Chondrocyte (in vitro differentiated cells): Measurements from ENCODE around the gene ARHGAP28. TPM values are rescaled to one million over a fixed set of nuclear protein-coding genes. Genes with fewer than 3 reads are reported as not detected.
A peak's percentile ranks its signal among the peaks of the same experiment; 100 is the strongest.

Experiments
- DNase-seq: peaks from one replicate; pipeline ENCODE4 v3.0.0; 2021; ENCODE audit warnings: mixed read lengths, low spot score
- H3K27ac Mint-ChIP-seq: one replicate; pipeline ENCODE4 v1.8.0; 2021; ENCODE audit warnings: mild to moderate bottlenecking, moderate library complexity, mixed read lengths; ENCODE audit not compliant: unreplicated experiment
- H3K27me3 Mint-ChIP-seq: 2 replicates; pipeline ENCODE4 v1.8.0; 2021; ENCODE audit warnings: low read depth, mixed read lengths
- H3K36me3 Mint-ChIP-seq: 2 replicates; pipeline ENCODE4 v1.8.0; 2021; ENCODE audit warnings: low read depth, mixed read lengths
- H3K4me1 Mint-ChIP-seq: 2 replicates; pipeline ENCODE4 v1.8.0; 2021; ENCODE audit warnings: low read depth, mild to moderate bottlenecking, mixed read lengths
- H3K4me3 Mint-ChIP-seq: one replicate; pipeline ENCODE4 v1.8.0; 2021; ENCODE audit warnings: mild to moderate bottlenecking, moderate library complexity, mixed read lengths; ENCODE audit not compliant: unreplicated experiment
- H3K9me3 Mint-ChIP-seq: 2 replicates; pipeline ENCODE4 v1.8.0; 2021; ENCODE audit warnings: low read depth, mixed read lengths
- CTCF ChIP-seq: fragments of 200-600 bp; sonication (generic); IDR thresholded peaks from 2 replicates; pipeline ENCODE4 v1.5.0; 2021; ENCODE audit warnings: antibody characterized with exemption, mild to moderate bottlenecking, moderate library complexity
- long read RNA-seq: library from polyadenylated mRNA; stranded (forward); transcript quantifications from one replicate; pipeline ENCODE4 v2.0.0, GENCODE V29; 2021
- total RNA-seq: library from RNA; stranded (reverse); gene quantifications from 3 replicates; pipeline ENCODE4 v1.2.1, GENCODE V29; 2021

The ARHGAP28 gene
- 17.9 to 25.1 TPM (median 18.1 TPM) in 3 replicates for total RNA-seq
- long read RNA-seq, transcript ARHGAP28-203 (18 exons, 2,295 nt) = major isoform, 13 of 17 reads
- long read RNA-seq, partial matches to known transcripts = 0 of 17 reads
- long read RNA-seq, other reads (novel, unspliced or antisense) = 4 of 17 reads

- no peaks in the 10 kb centered on the region for H3K27me3 Mint-ChIP-seq
- H3K27ac Mint-ChIP-seq = peak within 1 kb of the TSS; percentile 99
- H3K4me3 Mint-ChIP-seq = peak within 1 kb of the TSS; percentile 94
- TF ChIP-seq CTCF = peak; percentile 74
- DNase-seq = peak; percentile 97
- peaks cover 50% of the 10 kb centered on the region for H3K4me1 Mint-ChIP-seq
- H3K9me3 Mint-ChIP-seq = no peaks in the 10 kb centered on the region
- no peaks in the 10 kb centered on the region for H3K36me3 Mint-ChIP-seq
Observed at GRCh38 chr18:6729247-6730091, at the start of gene ARHGAP28. TSS of gene ARHGAP28 (plus strand) at chr18:6729716. CDS start at chr18:6729822, 106 bp downstream.

GRCh38 chr18:6681331-6681875 is 48.1 kb upstream of the ARHGAP28 start:
- Mint-ChIP-seq H3K36me3 (no peaks in the 10 kb centered on the region), H3K27me3 (no peaks in the 10 kb centered on the region), H3K27ac (no peak overlapping the region), H3K4me3 (no peak overlapping the region), H3K9me3 (no peaks in the 10 kb centered on the region), H3K4me1 (peaks cover 9% of the 10 kb centered on the region)
- no peak for TF ChIP-seq CTCF
- DNase-seq = no peak

GRCh38 chr18:6682437-6683111 is 46.9 kb upstream of the ARHGAP28 start:
- no peak for TF ChIP-seq CTCF
- H3K4me3 Mint-ChIP-seq = no peak overlapping the region
- no peaks in the 10 kb centered on the region for H3K27me3 Mint-ChIP-seq
- H3K9me3 Mint-ChIP-seq = no peaks in the 10 kb centered on the region
- H3K27ac Mint-ChIP-seq = no peak overlapping the region
- no peak for DNase-seq
- no peaks in the 10 kb centered on the region for H3K36me3 Mint-ChIP-seq
- H3K4me1 Mint-ChIP-seq = peaks cover 9% of the 10 kb centered on the region

GRCh38 chr18:6683112-6683876 is 46.2 kb upstream of the ARHGAP28 start:
- Mint-ChIP-seq H3K36me3 (no peaks in the 10 kb centered on the region), H3K4me3 (no peak overlapping the region), H3K4me1 (peaks cover 9% of the 10 kb centered on the region), H3K9me3 (no peaks in the 10 kb centered on the region), H3K27ac (no peak overlapping the region), H3K27me3 (no peaks in the 10 kb centered on the region)
- no peak for TF ChIP-seq CTCF
- DNase-seq = no peak
